HG03060 (cell line): Measurements from ENCODE around the gene GNPDA1.

Experiments used
- ATAC-seq: cut with Tn5 transposase; IDR thresholded peaks from one replicate; pipeline ENCODE4 v1.9.1; 2021; ENCODE audit warnings: low read depth, moderate number of reproducible peaks; ENCODE audit not compliant: unreplicated experiment

The GNPDA1 gene

GRCh38 chr5:141997358-141997960 is 15.4 kb downstream of the GNPDA1 start:
- ATAC-seq: no peak

- ATAC-seq: no peak
Measured at GRCh38 chr5:141995656-141996055, 17.2 kb downstream of the GNPDA1 start.

GRCh38 chr5:141994511-141995136 is 18.2 kb downstream of the GNPDA1 start:
- no peak for ATAC-seq

- no peak for ATAC-seq
Measured at GRCh38 chr5:141992349-141992963, 20.4 kb downstream of the GNPDA1 start.

- ATAC-seq: no peak
Measured at GRCh38 chr5:141989720-141990119, 23.1 kb downstream of the GNPDA1 start.

- ATAC-seq: no peak
Measured at GRCh38 chr5:141986072-141986471, 26.8 kb downstream of the GNPDA1 start.

GRCh38 chr5:141982626-141983025 is 30.2 kb downstream of the GNPDA1 start:
- no peak for ATAC-seq

GRCh38 chr5:141978389-141978788 is 34.4 kb downstream of the GNPDA1 start:
- no peak for ATAC-seq

GRCh38 chr5:141976176-141976575 is 36.7 kb downstream of the GNPDA1 start:
- no peak for ATAC-seq

- ATAC-seq: no peak
Measured at GRCh38 chr5:141973871-141974595, 38.8 kb downstream of the GNPDA1 start.

GRCh38 chr5:141969783-141970771 is 42.8 kb downstream of the GNPDA1 start:
- ATAC-seq: peak; percentile 56

- ATAC-seq: peak; percentile 74
Measured at GRCh38 chr5:141968914-141969608, 43.8 kb downstream of the GNPDA1 start, which contains the start of gene RNF14. Gene RNF14, plus strand, starts transcription at chr5:141969105. Its CDS starts 4,484 bp downstream, at chr5:141973589.

- ATAC-seq: no peak
Measured at GRCh38 chr5:141966963-141967333, 45.9 kb downstream of the GNPDA1 start.

GRCh38 chr5:141966275-141966962 is 46.4 kb downstream of the GNPDA1 start:
- ATAC-seq: no peak

GRCh38 chr5:141965071-141965470 is 47.8 kb downstream of the GNPDA1 start:
- no peak for ATAC-seq

GRCh38 chr5:141963701-141964100 is 49.1 kb downstream of the GNPDA1 start:
- no peak for ATAC-seq

GRCh38 chr5:141961466-141961865 is 51.4 kb downstream of the GNPDA1 start:
- ATAC-seq: no peak

GRCh38 chr5:141960449-141961323 is 52.1 kb downstream of the GNPDA1 start:
- peak; percentile 87 for ATAC-seq
